Endodermal cell (in vitro differentiated cells): ENCODE results near the gene PTPRE. TPM values are rescaled to one million over a fixed set of nuclear protein-coding genes. Genes with fewer than 3 reads are reported as not detected.
A peak's percentile ranks its signal among the peaks of the same experiment; 100 is the strongest.

Experiments
- DNase-seq: peaks from one replicate; pipeline ENCODE4 v3.0.0-alpha.2; 2017
- H3K27ac ChIP-seq: 2 replicates; pipeline ENCODE4 v1.5.1; 2013; ENCODE audit warnings: mild to moderate bottlenecking, low read depth, low read length, moderate library complexity
- H3K27me3 ChIP-seq: 2 replicates; pipeline ENCODE4 v1.6.1; 2013; ENCODE audit warnings: mild to moderate bottlenecking, low read length, moderate library complexity; ENCODE audit not compliant: insufficient read depth, control insufficient read depth, poor library complexity, severe bottlenecking
- H3K36me3 ChIP-seq: 2 replicates; pipeline ENCODE4 v1.7.0; 2013; ENCODE audit warnings: mild to moderate bottlenecking, low read length, moderate library complexity; ENCODE audit not compliant: control insufficient read depth, insufficient read depth
- H3K4me1 ChIP-seq: one replicate; pipeline ENCODE4 v1.7.0; 2013; ENCODE audit warnings: low read length; ENCODE audit not compliant: control insufficient read depth, insufficient read depth
- H3K4me3 ChIP-seq: 2 replicates; pipeline ENCODE4 v1.5.1; 2013; ENCODE audit warnings: mild to moderate bottlenecking, low read length, moderate library complexity
- H3K9ac ChIP-seq: 2 replicates; pipeline ENCODE4 v1.6.1; 2013; ENCODE audit warnings: mild to moderate bottlenecking, low read length, moderate library complexity; ENCODE audit not compliant: poor library complexity, severe bottlenecking; ENCODE audit errors: extremely low read depth
- H3K9me3 ChIP-seq: 2 replicates; pipeline ENCODE4 v1.6.1; 2013; ENCODE audit warnings: mild to moderate bottlenecking, low read length, moderate library complexity; ENCODE audit not compliant: control insufficient read depth
- H3K27ac Mint-ChIP-seq: 2 replicates; pipeline ENCODE4 v1.8.0; 2020; ENCODE audit warnings: mixed read lengths
- H3K27me3 Mint-ChIP-seq: 2 replicates; pipeline ENCODE4 v1.8.0; 2021; ENCODE audit warnings: mild to moderate bottlenecking, mixed read lengths; ENCODE audit not compliant: insufficient read depth
- H3K36me3 Mint-ChIP-seq: 2 replicates; pipeline ENCODE4 v1.8.0; 2020; ENCODE audit warnings: low read depth, mixed read lengths
- H3K4me1 Mint-ChIP-seq: 2 replicates; pipeline ENCODE4 v1.8.0; 2020; ENCODE audit warnings: mixed read lengths
- H3K4me3 Mint-ChIP-seq: 2 replicates; pipeline ENCODE4 v1.8.0; 2020; ENCODE audit warnings: mild to moderate bottlenecking, moderate library complexity, mixed read lengths
- H3K9me3 Mint-ChIP-seq: 2 replicates; pipeline ENCODE4 v1.8.0; 2020; ENCODE audit warnings: mild to moderate bottlenecking, mixed read lengths
- WGBS, 2 experiments: methylation state at CpG; one replicate each; pipeline versions ENCODE4 v1.1.5 to v1.1.7; 2013; ENCODE audit warnings: missing lambda C conversion rate in 2 of 2, mixed read lengths in 1 of 2; ENCODE audit not compliant: insufficient coverage in 1 of 2, insufficient read length in 1 of 2; 5-methylcytosine and 5-hydroxymethylcytosine counted together
- total RNA-seq, 2 donors: library from RNA; stranded (reverse); fragmentation: NEBNext Ultra II Directional in 1 of 2; extraction: Animal tissue kit (Norgen Biotek cat#: 25700) in 1 of 2; gene quantifications; 2 replicates in 1 of 2; 3 replicates in 1 of 2; pipeline ENCODE4 v1.2.1, GENCODE V29; 2021
- TF ChIP-seq, protein P1 (sequence below): fragments of 200-600 bp; sonication (generic); conservative IDR thresholded peaks from 2 replicates; pipeline ENCODE4 v1.5.0; 2021; ENCODE audit warnings: antibody characterized with exemption, mild to moderate bottlenecking

The PTPRE gene
- total RNA-seq, 2 donors from 2014 or later: 0.75 to 3.0 TPM

DNA sequence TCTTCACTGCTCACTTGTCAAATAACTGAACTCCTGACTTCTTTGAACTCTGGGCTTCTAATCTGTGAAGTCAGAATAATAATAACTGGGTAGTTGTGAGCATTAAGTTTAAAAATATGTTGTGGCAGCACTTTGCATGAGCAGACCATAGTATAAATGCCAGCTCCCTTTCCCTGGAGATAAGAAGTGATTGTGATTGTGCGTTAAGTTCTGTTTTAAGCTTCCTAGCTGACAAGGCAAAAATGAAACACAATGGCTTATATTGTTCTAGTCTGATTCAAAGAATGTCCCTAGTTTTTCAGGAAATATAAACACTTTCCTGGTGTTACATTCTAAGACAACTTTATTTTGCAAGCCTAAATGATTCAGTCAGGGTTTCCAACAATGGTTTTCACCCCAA is 61.8 kb downstream of the PTPRE start:
- no peak overlapping the region for H3K9ac ChIP-seq
- no peaks in the 10 kb centered on the region for H3K36me3 Mint-ChIP-seq
- H3K27ac ChIP-seq: no peak overlapping the region
- no peaks in the 10 kb centered on the region for H3K9me3 ChIP-seq
- peaks cover 6% of the 10 kb centered on the region for H3K9me3 Mint-ChIP-seq
- H3K27me3 ChIP-seq: no peaks in the 10 kb centered on the region
- TF ChIP-seq, protein P1, sequence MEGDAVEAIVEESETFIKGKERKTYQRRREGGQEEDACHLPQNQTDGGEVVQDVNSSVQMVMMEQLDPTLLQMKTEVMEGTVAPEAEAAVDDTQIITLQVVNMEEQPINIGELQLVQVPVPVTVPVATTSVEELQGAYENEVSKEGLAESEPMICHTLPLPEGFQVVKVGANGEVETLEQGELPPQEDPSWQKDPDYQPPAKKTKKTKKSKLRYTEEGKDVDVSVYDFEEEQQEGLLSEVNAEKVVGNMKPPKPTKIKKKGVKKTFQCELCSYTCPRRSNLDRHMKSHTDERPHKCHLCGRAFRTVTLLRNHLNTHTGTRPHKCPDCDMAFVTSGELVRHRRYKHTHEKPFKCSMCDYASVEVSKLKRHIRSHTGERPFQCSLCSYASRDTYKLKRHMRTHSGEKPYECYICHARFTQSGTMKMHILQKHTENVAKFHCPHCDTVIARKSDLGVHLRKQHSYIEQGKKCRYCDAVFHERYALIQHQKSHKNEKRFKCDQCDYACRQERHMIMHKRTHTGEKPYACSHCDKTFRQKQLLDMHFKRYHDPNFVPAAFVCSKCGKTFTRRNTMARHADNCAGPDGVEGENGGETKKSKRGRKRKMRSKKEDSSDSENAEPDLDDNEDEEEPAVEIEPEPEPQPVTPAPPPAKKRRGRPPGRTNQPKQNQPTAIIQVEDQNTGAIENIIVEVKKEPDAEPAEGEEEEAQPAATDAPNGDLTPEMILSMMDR: no peak
- no peaks in the 10 kb centered on the region for H3K27me3 Mint-ChIP-seq
- peaks cover 9% of the 10 kb centered on the region for H3K4me1 ChIP-seq
- no peak for DNase-seq
- H3K4me3 Mint-ChIP-seq: no peak overlapping the region
- H3K4me1 Mint-ChIP-seq: peaks cover 19% of the 10 kb centered on the region
- H3K36me3 ChIP-seq: no peaks in the 10 kb centered on the region
- 87 to 88% methylated on average over 1 of the region's 1 CpG for WGBS, 2 experiments
- peak overlapping the region; percentile 47 for H3K4me3 ChIP-seq
- no peak overlapping the region for H3K27ac Mint-ChIP-seq

DNA sequence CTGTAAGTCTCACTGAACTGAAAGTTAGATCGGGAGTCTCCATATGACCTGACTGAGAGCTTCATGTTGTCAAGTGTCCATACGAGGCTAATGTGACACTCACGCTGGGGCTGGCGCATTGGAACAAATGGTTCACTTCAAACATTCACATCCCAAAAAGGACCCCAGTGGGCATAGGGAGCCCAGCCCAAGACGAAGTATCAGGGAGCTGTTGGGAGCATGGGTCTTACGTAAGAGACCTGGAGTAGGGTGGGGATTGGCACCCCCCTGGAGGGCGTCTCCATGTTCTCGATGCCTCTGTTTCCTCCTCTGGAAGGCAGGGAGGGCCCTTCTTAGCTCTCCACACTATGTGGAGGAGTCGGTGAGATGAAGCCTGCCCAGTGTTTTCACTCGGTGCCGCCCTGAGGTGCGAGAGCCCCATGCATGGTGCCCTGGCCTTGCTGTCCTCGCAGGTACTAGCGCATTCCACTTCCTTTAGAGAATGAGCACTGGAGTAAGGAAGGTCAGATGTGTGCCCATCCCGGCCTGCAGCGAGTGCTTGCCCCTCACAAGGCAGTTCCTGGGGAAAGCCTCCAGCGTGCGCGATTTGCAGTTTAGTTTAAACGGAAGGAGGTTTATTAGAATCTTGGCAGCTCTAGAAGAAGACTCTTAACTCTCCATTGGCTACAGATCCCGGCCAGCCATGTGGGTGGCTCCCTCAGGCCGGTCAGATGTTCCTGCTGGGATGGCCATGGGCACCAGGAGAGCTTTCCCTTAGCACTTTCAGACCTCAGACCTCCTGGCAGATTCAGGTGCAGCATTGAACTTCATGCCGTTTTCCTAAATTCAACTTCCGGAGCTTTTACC is 64.4 kb downstream of the PTPRE start:
- 92 to 96% methylated on average over 17 to 24 of the region's 24 CpGs for WGBS, 2 experiments
- Histone ChIP-seq H3K27me3 (no peaks in the 10 kb centered on the region), H3K27ac (no peak overlapping the region), H3K36me3 (no peaks in the 10 kb centered on the region), H3K4me1 (peaks cover 11% of the 10 kb centered on the region), H3K9me3 (no peaks in the 10 kb centered on the region), H3K4me3 (no peak overlapping the region), H3K9ac (no peak overlapping the region)
- no peaks in the 10 kb centered on the region for H3K36me3 Mint-ChIP-seq
- H3K4me1 Mint-ChIP-seq: peaks cover 25% of the 10 kb centered on the region
- H3K27ac Mint-ChIP-seq: no peak overlapping the region
- H3K27me3 Mint-ChIP-seq: no peaks in the 10 kb centered on the region
- no peak overlapping the region for H3K4me3 Mint-ChIP-seq
- DNase-seq: no peak
- peaks cover 6% of the 10 kb centered on the region for H3K9me3 Mint-ChIP-seq
- TF ChIP-seq, protein P1: no peak

DNA sequence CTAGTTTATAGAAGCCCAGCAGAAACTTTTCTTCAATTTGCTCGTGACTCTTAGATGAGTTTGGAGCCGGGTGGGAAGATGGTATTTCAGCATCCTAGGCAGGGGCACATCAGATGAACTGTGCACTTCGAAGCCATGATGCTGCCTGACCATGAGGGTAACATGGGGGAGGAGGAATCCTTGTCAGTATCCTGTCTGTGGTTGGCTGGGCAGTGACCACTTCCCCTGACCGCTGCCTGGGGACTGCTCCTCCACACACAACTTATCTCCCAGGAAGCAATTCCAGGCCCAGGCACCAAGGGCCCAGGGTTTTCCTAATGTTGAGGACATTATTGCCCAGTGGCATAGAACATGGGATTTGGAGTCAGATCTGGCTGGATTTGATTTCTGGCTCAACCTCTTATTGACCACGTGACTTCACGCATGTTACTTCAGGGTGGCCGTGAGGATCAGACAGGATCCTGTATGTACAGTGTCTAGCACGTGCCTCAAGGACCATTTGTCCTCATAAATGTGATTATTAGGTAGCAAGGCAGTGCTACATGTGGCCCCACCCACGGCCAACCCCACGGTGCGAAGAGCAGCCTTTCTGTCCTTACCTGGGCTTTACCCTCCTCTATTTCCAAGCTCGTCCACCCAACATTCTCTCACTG is 65.2 kb downstream of the PTPRE start:
- Histone ChIP-seq H3K4me1 (peaks cover 11% of the 10 kb centered on the region), H3K4me3 (no peak overlapping the region), H3K36me3 (no peaks in the 10 kb centered on the region), H3K9me3 (no peaks in the 10 kb centered on the region), H3K27me3 (no peaks in the 10 kb centered on the region), H3K9ac (no peak overlapping the region), H3K27ac (no peak overlapping the region)
- H3K36me3 Mint-ChIP-seq: no peaks in the 10 kb centered on the region
- WGBS, 2 experiments: 92 to 96% methylated on average over 7 to 12 of the region's 12 CpGs
- no peak for DNase-seq
- H3K4me1 Mint-ChIP-seq: peaks cover 32% of the 10 kb centered on the region
- H3K27me3 Mint-ChIP-seq: no peaks in the 10 kb centered on the region
- TF ChIP-seq, protein P1: no peak
- H3K4me3 Mint-ChIP-seq: no peak overlapping the region
- peaks cover 6% of the 10 kb centered on the region for H3K9me3 Mint-ChIP-seq
- no peak overlapping the region for H3K27ac Mint-ChIP-seq
